ENCODE data around the gene SLC6A12.
A peak's percentile ranks its signal among the peaks of the same experiment; 100 is the strongest.

DNA sequence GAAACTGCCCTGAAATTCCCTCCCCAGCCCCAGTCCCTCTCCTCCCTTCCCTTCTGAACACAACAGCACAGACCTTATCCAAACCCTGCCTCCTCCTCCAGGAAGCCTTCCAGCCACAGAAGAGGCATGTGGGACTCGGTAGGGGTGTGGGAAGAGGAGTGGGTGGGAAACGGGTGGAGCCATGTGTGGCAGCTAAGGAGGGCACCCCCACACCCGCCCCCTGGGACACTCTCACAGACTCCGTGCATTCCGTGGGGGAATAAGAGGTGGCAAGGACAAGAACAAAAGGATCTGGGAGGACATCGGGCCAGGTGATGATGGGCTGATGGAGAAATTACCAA, 24.4 kb downstream of the SLC6A12 start:
- TF ChIP-seq EP300 (IDR thresholded peaks at IDR 0.05; ENCODE audit: low read length) = no peak
- TF ChIP-seq SMC3 (conservative IDR thresholded peaks at IDR 0.05; ENCODE audit: insufficient read depth, low read depth, low read length) = no peak
- TF ChIP-seq NCOR1 (IDR thresholded peaks at IDR 0.05) = no peak
- TF ChIP-seq, protein P1, sequence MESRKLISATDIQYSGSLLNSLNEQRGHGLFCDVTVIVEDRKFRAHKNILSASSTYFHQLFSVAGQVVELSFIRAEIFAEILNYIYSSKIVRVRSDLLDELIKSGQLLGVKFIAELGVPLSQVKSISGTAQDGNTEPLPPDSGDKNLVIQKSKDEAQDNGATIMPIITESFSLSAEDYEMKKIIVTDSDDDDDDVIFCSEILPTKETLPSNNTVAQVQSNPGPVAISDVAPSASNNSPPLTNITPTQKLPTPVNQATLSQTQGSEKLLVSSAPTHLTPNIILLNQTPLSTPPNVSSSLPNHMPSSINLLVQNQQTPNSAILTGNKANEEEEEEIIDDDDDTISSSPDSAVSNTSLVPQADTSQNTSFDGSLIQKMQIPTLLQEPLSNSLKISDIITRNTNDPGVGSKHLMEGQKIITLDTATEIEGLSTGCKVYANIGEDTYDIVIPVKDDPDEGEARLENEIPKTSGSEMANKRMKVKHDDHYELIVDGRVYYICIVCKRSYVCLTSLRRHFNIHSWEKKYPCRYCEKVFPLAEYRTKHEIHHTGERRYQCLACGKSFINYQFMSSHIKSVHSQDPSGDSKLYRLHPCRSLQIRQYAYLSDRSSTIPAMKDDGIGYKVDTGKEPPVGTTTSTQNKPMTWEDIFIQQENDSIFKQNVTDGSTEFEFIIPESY (CRISPR knock-in tag; IDR thresholded peaks at IDR 0.05) = no peak
- TF ChIP-seq ZNF436 (CRISPR knock-in tag; IDR thresholded peaks at IDR 0.05) = 0 out of 2 replicates have a peak, but pooled peaks have one; percentile 38
- no peak for TF ChIP-seq TGIF2 (CRISPR knock-in tag; IDR thresholded peaks at IDR 0.05)
- no peak for TF ChIP-seq MYC (IDR thresholded peaks at IDR 0.05; ENCODE audit: low read depth, low read length)
- TF ChIP-seq MYC (CRISPR knock-in tag; IDR thresholded peaks at IDR 0.05; ENCODE audit: borderline replicate concordance, low read depth) = no peak
- TF ChIP-seq HDAC6 (IDR thresholded peaks at IDR 0.05; ENCODE audit: low read depth, low read length) = no peak
- no peak for TF ChIP-seq HDAC2 (IDR thresholded peaks at IDR 0.05)
- TF ChIP-seq RNF2 (IDR thresholded peaks at IDR 0.05) = no peak
- no peak for TF ChIP-seq SIRT6 (IDR thresholded peaks at IDR 0.05; ENCODE audit: low read depth, low read length)
- no peak for TF ChIP-seq EZH2 (IDR thresholded peaks at IDR 0.05; ENCODE audit: borderline replicate concordance, low read depth, low read length)
- no peak for TF ChIP-seq ZNF354B (CRISPR knock-in tag; IDR thresholded peaks at IDR 0.05)
